ELF-1 (cell line): ENCODE measurements around the gene ACOT2.
"Not testable (repeated sequence)": the region's sequence is repeated elsewhere in the genome, so short reads cannot be mapped to it uniquely, and the experiment has no call there.

Experiments used
- DNase-seq: peaks from one replicate; pipeline ENCODE4 v3.0.0-alpha.2; 2016; ENCODE audit warnings: low read depth, low spot score

Gene ACOT2, protein sequence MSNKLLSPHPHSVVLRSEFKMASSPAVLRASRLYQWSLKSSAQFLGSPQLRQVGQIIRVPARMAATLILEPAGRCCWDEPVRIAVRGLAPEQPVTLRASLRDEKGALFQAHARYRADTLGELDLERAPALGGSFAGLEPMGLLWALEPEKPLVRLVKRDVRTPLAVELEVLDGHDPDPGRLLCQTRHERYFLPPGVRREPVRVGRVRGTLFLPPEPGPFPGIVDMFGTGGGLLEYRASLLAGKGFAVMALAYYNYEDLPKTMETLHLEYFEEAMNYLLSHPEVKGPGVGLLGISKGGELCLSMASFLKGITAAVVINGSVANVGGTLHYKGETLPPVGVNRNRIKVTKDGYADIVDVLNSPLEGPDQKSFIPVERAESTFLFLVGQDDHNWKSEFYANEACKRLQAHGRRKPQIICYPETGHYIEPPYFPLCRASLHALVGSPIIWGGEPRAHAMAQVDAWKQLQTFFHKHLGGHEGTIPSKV

DNA sequence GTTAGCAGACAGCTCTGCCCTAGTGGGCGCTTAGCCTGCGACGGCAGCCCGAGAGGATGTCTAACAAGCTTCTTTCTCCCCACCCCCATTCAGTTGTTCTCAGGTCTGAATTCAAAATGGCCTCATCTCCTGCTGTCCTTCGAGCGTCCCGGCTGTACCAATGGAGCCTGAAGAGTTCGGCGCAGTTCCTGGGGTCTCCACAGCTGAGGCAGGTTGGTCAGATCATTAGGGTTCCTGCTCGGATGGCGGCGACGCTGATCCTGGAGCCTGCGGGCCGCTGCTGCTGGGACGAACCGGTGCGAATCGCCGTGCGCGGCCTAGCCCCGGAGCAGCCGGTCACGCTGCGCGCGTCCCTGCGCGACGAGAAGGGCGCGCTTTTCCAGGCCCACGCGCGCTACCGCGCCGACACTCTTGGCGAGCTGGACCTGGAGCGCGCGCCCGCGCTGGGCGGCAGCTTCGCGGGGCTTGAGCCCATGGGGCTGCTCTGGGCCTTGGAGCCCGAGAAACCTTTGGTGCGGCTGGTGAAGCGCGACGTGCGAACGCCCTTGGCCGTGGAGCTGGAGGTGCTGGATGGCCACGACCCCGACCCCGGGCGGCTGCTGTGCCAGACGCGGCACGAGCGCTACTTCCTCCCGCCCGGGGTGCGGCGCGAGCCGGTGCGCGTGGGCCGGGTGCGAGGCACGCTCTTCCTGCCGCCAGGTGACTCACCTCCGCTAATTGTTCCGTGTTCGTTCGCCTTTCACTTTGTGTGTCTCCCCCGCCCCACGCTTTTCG is at the start of gene ACOT2:
Gene ACOT2, plus strand, starts transcription at position 29 of the 774 bp plus-strand sequence. Its CDS starts 28 bp downstream, at position 57.
- peak; percentile 81 for DNase-seq

DNA sequence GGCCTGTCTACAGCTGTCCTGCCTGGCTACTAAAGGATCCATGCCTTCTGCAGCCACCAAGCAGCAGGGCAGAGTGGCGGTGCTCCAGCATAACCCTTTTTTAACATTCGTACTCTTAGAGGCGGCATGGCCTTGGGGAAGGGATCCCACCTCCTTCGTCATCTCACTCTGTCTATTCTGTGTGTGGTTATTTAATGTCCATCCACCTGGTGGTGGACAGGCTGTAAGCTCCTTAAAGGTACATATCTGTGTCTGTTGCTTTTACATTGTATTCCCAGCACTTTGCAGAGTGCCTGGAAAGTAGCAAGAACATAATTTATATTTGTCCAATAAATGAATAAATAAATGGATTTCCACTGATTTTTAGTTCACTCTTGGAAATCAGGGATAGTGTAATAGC is 47.8 kb upstream of the ACOT2 start:
- no peak for DNase-seq

DNA sequence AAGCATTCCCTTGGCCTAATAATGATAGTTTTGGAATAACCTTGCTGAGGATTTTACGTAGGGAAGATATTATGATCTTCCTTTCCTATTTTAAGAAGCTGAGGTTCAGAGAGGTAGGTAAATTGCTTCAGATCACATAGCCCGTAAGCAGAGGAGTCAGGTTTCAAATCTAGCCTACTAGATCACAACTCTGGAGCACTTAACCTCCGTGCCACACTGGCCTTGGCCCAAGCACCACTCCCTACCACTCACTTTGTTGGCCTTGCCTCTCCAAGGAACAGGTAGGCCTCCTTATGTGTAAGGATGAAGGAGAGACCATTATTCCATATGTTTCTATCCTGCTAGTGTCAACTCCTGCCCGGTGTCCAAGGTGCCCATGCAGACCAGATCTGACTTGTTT is 44.5 kb upstream of the ACOT2 start:
- DNase-seq = no peak

DNA sequence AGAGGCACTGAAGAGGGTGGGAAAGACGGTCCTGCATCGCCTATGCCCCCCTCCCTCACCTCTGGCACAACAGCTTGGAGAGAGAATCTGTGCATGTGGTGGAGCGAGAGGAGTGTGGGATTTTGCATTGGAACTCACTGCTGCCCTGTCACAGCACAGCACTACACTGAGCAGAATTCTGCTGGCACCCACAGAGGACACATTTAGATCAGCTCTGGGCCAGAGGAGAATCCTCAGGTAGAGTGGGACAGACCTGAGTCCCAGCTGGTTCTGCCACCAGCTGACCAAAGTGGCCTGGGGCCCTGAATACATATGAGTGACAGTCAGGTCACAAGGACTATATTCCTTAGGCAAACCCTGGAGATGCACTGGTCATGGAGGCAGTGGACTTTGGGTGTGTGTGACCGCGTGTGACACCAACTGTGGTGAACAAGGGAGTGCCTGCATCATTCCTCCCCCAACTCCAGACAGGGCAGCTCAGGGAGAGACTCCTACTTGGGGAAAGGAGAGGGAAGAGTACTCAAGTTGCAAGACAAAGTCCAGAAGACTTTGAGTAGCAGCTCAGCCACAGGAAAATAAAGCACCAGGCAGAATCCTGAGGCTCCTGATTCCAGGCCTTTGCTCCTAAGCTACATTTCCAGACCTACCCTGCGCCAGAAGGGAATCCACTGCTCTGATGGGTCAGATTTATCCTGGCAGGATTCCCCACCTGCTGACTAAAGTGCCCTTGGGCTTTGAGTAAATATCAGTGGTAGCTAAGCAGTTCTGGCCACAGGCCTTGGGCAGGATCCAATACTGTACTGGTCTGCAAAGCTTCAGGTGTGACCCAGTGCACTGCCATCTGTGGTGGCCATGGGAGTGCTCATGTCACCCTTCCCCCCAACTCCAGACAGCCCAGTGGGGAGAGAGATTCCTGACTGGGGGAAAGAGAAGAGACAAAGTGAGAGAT is 42.7 kb upstream of the ACOT2 start:
- peak; percentile 20 for DNase-seq

DNA sequence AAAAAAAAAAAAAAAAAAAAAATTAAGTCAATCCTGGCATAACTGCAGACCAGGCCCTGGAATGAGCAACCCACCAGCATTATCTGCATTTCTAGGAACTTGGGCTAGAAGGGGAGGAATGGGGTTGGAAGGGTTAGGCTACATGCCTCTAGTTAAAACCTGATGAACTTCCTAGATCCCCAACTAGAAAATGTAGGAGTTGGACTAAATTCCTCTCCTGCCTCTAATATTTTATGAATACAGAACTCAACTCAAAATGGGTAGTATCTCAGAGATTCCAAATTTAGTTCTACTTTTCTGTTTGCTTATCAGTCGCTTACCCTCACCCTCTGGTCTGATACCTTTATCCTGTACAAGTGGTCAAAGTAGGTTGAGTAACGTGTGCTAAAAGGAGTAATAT is 39.7 kb upstream of the ACOT2 start:
- not testable (repeated sequence) for DNase-seq

DNA sequence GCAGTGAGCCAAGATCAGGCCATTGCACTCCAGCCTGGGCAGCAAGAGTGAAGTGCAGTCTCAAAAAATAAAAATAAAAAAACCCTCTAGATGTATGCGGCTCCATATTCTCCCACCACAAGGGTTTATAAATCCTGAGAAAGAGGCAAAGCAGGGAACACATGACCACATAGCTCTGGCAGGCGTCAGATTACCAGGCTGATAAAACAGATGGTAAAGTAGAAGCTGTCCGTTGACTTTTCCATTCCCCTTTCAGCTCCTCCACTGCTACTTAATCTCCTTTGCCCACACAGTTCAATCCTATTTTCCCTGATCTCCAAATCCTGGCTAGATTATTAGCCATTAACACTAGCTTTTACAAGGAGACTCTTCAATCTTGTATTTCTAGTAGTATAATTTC is 37.0 kb upstream of the ACOT2 start:
- not testable (repeated sequence) for DNase-seq

DNA sequence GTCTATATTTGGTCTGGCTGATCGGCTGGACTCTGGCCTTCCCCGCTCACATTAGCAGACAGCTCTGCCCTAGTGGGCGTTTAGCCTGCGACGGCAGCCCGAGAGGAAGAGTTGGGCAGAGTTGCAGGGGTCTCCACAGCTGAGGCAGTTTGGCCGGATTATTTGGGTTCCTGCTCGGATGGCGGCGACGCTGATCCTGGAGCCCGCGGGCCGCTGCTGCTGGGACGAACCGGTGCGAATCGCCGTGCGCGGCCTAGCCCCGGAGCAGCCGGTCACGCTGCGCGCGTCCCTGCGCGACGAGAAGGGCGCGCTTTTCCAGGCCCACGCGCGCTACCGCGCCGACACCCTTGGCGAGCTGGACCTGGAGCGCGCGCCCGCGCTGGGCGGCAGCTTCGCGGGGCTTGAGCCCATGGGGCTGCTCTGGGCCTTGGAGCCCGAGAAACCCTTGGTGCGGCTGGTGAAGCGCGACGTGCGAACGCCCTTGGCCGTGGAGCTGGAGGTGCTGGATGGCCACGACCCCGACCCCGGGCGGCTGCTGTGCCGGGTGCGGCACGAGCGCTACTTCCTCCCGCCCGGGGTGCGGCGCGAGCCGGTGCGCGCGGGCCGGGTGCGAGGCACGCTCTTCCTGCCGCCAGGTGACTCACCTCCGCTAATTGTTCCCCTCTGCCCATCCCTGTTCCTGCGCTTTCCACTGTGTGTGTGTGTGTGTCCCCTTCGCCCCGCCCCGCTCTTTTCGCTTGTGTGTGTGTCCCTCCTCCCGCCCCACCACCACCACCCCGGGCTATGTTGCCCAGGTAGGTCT is 31.6 kb upstream of the ACOT2 start:
- DNase-seq = peak; percentile 86

DNA sequence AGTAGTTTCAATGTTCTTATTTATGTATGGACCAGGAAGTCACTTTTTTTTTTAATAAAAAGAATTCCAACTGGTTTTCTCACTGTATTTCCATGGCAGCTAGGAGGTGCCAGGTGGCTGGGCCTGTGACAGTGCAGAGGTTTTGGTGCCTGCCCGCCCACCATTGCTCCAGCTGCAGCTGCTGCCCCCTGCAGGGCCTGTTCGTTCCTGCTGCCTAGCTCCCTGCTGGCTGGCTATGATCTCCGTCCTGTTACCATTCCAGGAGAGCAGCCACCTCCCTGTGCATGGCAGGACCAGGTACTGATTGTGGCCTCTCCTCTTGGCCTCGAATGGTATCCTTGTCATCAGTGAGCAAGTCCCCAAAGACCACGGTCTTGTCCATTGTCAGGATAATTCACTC is 30.0 kb upstream of the ACOT2 start:
- DNase-seq = peak; percentile 90

DNA sequence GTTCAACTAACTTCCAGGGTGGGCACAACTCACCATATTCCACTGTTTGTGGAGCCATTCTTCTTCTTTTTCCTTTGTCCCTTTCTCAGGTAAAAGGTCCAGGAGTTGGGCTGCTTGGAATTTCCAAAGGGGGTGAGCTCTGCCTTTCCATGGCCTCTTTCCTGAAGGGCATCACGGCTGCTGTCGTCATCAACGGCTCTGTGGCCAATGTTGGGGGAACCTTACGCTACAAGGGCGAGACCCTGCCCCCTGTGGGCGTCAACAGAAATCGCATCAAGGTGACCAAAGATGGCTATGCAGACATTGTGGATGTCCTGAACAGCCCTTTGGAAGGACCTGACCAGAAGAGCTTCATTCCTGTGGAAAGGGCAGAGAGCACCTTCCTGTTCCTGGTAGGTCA is 26.1 kb upstream of the ACOT2 start:
- not testable (repeated sequence) for DNase-seq

DNA sequence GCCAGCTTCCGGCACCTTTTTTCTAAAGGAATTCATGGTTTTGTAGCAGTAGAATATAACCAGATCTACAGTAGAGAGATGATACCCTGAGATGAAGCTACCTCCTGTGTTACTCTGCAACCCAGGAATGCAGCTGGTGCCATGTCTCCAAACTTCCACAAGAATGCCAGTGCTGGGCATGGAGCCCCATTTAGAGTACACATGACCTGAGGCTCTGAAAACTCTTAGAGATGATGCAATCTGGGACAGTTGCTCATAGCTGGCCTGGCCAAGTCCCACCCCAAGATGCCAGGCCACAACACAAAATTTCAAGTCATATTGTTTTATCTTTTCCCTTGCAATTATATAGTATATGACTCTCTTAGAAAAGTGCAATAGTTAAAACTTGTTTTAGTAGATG is 23.7 kb upstream of the ACOT2 start:
- DNase-seq = not testable (repeated sequence)

DNA sequence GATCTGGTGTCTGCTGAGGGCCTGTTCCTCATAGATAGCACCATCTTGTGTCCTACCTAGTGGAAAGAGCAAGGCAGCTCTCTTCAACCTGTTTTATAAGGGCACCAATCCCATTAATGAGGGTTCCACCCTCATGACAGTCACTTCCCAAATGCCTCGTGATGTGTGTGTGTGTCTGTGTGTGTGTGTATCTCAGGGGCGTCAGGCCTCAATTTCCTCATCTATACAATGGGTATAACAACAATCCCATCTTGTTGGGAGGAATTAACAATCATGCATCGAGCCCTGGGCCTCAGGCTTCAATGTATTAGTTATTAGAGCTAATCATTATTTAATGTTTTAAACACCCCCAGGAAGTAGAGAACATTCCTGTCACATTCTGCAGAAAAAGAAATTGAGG is 19.9 kb upstream of the ACOT2 start:
- DNase-seq = not testable (repeated sequence)

DNA sequence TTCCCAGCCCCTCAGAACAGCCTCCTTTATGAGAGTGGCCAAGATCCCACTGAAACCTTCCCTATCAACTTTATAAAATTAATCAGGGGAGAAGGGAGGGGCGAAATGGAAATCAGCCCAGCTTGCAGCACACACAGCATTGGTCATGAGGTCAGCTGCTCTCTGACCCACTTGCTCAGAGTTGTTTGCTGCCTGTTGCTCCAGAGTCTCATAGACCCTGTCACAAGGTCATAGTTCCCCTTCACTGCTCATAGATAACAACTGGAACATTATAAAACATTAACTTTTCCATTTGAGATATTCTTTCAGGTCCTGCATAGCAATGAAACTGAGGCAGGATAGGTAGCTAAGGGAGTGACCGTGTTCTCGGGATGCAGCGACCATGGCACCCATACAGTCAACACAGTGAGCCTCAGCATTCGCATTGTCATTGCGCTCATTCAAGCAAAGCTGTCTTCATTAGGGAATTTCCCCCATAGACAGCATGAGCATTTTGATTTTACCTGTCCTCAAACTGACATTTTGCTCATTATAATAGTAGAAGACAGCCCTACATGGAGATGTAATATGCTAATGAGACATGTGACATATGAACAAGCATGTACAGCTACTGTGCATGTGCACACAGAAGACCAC is 19.0 kb upstream of the ACOT2 start:
- not testable (repeated sequence) for DNase-seq

DNA sequence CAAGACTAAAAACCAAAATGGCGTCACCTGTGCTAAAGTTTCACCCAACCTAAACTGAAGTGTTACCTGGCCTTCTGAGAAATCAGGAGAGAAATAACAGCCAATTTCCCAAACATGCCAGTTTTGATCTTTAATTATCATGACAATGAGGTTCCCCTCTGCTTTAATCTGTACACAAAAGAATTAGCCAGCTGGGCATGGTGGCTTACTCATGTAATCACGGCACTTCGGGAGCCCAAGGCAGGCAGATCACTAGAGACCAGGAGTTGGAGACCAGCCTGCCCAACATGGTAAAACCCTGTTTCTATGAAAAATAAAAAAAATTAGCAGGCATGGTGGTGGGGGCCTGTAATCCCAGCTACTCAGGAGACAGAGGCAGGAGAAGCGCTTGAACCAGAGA is 15.2 kb upstream of the ACOT2 start:
- no peak for DNase-seq

DNA sequence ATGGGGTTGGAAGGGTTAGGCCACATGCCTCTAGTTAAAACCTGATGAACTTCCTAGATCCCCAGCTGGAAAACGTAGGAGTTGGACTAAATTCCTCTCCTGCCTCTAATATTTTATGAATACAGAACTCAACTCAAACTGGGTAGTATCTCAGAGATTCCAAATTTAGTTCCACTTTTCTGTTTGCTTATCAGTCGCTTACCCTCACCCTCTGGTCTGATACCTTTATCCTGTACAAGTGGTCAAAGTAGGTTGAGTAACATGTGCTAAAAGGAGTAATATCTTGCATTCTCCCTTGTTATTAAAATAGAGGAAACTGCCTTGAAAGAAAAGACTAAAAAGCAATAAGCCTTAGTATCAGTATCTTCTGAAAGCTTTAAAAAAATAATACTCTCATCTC is 11.8 kb upstream of the ACOT2 start:
- not testable (repeated sequence) for DNase-seq

DNA sequence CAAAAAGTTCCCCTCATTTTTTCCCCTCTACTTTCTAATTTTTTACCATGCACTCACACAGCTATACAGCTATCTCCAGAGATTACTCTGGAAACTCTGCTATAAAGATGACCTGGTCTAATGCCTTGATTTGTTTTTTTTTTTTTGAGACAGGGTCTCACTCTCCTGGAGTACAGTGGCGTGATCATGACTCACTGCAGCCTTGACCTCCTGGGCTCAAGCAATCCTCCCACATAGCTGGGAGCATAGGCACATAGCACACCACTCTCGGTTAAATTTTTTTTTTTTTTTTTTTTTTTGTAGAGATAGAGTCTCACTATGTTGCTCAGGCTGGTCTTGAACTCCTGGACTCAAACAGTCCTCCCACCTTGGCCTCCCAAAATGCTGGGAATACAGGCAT is 10.8 kb upstream of the ACOT2 start:
- DNase-seq = not testable (repeated sequence)

DNA sequence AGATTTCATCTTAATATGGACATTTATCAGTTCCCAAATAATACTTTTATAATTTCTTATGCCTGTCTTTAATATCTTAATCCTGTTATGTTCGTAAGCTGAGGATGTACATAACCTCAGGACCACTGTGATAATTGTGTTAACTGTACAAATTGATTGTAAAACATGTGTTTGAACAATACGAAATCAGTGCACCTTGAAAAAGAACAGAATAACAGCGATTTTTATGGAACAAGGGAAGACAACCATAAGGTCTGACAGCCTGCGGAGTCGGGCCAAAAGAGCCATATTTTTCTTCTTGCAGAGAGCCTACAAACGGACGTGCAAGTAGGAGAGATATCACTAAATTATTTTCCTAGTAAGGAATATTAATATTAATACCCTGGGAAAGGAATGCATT is 6.8 kb upstream of the ACOT2 start:
- not testable (repeated sequence) for DNase-seq

DNA sequence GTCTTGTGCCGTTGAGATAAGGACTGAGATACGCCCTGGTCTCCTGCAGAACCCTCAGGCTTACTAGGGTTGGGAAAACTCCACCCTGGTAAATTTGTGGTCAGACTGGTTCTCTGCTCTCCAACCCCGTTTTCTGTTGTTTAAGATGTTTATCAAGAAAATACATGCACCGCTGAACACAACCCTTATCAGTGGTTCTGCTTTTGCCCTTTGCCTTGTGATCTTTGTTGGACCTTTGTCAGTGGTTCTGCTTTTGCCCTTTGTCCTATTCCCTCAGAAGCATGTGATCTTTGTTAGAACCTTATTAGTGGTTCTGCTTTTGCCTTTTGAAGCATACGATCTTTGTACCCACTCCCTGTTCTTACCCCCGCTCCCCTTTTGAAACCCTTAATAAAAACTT is 6.3 kb upstream of the ACOT2 start:
- peak; percentile 21 for DNase-seq

DNA sequence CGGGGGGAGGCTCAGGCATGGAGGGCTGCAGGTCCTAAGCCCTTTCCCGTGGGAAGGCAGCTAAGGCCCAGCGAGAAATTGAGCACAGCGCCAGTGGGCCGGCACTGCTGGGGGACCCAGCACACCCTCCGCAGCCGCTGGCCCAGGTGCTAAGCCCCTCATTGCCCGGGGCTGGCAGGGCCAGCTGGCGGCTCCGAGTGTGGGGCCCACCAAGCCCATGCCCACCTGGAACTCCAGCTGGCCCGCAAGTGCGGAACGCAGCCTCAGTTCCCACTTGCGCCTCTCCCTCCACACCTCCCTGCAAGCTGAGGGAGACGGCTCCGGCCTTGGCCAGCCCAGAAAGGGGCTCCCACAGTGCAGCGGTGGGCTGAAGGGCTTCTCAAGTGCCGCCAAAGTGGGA is 2.6 kb upstream of the ACOT2 start:
- not testable (repeated sequence) for DNase-seq

DNA sequence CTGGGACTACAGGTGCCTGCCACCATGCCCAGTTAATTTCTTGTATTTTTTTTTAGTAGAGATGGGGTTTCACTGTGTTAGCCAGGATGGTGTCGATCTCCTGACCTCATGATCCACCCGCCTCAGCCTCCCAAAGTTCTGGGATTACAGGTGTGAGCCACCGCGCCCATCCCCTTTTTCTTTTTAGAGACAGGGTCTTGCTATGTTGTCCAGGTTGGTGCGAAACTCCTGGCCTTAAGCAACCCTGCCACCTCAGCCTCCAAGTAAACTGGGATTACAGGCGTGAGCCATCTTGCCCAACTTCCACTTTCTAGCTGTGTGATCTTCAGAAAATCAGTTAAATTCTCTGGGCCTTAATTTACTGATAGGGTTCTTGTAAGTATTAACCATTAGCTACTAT is 2.1 kb upstream of the ACOT2 start:
- DNase-seq = not testable (repeated sequence)

DNA sequence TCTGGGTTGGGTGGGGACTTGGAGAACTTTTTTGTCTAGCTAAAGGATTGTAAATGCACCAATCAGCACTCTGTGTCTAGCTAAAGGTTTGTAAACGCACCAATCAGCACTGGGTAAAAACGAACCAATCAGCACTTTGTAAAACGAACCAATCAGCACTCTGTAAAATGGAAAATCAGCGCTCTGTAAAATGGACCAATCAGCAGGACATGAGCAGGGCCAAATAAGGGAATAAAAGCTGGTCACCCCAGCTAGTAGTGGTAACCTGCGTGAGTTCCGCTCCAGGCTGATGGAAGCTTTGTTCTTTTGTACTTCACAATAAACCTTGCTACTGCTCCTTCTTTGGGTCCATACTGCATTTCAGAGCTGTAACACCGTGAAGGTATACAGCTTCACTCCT is 1.7 kb upstream of the ACOT2 start:
- DNase-seq = no peak
